Sciatic nerve (tissue), 2 donors: Measurements from ENCODE around the gene TMEM88. TPM values are rescaled to one million over a fixed set of nuclear protein-coding genes. Genes with fewer than 3 reads are reported as not detected.
"Not testable (repeated sequence)": the region's sequence is repeated elsewhere in the genome, so short reads cannot be mapped to it uniquely, and the experiment has no call there.

Experiments
- ATAC-seq: fragments of 200-7000 bp; cut with Tn5 transposase; one replicate; pipeline ENCODE4 v1.9.1; 2020; ENCODE audit warnings: mild to moderate bottlenecking, moderate library complexity
- DNase-seq: peaks from one replicate; pipeline ENCODE4 v3.0.0-alpha.2; 2020; ENCODE audit warnings: low spot score
- intact Hi-C: fragments of 100-400 bp; cut with DNase I; formaldehyde crosslinking; loops from one replicate; pipeline ENCODE4 v1.14.2; 2022
- total RNA-seq: library from RNA; stranded (reverse); fragmentation: NEBNext Ultra II Directional; extraction: Animal tissue kit (Norgen Biotek cat#: 25700); gene quantifications from one replicate; pipeline ENCODE4 v1.2.1, GENCODE V29; 2021
- donor health status: DM: no; HTN: no; CAD: no.
- donor health status: DM: no; HTN: no; CAD: no.

Gene TMEM88
- total RNA-seq, 1 donor from 2014 or later, result 18.5 TPM

DNA sequence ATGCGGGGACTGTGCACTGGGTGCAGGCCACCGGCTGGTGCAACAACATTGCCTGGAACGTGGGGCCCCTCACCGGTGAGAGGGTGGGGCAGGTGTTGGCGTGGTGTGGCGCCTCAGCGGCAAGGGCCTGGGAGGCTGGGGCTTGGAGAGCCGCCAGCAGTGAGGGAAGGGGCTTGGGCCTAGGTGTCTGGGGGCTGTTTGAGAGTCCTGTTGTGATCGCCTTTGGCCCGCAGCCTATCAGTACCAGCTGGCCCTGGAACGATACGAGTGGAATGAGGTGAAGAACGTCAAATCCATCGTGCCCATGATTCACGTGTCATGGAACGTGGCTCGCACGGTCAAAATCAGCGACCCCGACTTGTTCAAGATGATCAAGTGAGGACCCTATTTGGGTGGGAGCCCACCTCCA, 2.6 kb upstream of the TMEM88 start:
- ATAC-seq (no peak), DNase-seq (peak; percentile 73)
- intact Hi-C loops, result loop anchor here (10.0 kb wide), 1 partner anchor 837 kb away; the partner anchor contains the start of gene RNASEK

DNA sequence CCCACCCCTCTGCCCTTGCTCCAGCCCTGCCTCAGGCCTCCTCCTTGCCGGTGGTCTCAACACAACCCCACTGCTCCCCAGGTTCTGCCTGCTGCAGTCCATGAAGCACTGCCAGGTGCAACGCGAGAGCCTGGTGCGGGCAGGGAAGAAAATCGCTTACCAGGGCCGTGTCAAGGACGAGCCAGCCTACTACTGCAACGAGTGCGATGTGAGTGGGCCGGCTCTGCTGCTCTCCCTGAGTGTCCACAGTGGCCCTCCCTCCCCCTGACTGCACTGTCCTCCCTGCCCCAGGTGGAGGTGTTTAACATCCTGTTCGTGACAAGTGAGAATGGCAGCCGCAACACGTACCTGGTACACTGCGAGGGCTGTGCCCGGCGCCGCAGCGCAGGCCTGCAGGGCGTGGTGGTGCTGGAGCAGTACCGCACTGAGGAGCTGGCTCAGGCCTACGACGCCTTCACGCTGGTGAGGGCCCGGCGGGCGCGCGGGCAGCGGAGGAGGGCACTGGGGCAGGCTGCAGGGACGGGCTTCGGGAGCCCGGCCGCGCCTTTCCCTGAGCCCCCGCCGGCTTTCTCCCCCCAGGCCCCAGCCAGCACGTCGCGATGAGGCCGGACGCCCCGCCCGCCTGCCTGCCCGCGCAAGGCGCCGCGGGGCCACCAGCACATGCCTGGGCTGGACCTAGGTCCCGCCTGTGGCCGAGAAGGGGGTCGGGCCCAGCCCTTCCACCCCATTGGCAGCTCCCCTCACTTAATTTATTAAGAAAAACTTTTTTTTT, 1.8 kb upstream of the TMEM88 start:
- no peak for ATAC-seq
- intact Hi-C loops, result loop anchor here (10.0 kb wide), 1 partner anchor 838 kb away; the partner anchor contains the start of gene RNASEK
- DNase-seq, result no peak

DNA sequence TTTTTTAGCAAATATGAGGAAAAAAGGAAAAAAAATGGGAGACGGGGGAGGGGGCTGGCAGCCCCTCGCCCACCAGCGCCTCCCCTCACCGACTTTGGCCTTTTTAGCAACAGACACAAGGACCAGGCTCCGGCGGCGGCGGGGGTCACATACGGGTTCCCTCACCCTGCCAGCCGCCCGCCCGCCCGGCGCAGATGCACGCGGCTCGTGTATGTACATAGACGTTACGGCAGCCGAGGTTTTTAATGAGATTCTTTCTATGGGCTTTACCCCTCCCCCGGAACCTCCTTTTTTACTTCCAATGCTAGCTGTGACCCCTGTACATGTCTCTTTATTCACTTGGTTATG, 1.2 kb upstream of the TMEM88 start:
- intact Hi-C loops, result loop anchor here (10.0 kb wide), 1 partner anchor 839 kb away; the partner anchor contains the start of gene RNASEK
- no peak for DNase-seq

DNA sequence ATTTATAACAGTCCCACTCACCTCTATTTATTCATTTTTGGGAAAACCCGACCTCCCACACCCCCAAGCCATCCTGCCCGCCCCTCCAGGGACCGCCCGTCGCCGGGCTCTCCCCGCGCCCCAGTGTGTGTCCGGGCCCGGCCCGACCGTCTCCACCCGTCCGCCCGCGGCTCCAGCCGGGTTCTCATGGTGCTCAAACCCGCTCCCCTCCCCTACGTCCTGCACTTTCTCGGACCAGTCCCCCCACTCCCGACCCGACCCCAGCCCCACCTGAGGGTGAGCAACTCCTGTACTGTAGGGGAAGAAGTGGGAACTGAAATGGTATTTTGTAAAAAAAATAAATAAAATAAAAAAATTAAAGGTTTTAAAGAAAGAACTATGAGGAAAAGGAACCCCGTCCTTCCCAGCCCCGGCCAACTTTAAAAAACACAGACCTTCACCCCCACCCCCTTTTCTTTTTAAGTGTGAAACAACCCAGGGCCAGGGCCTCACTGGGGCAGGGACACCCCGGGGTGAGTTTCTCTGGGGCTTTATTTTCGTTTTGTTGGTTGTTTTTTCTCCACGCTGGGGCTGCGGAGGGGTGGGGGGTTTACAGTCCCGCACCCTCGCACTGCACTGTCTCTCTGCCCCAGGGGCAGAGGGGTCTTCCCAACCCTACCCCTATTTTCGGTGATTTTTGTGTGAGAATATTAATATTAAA, 638 bp upstream of the TMEM88 start:
- ATAC-seq (no peak), DNase-seq (no peak)
- intact Hi-C loops, result loop anchor here (10.0 kb wide), 1 partner anchor 839 kb away; the partner anchor contains the start of gene RNASEK

More for the DNA sequence above, 1.2 kb upstream of the TMEM88 start:
- ATAC-seq, result no peak

DNA sequence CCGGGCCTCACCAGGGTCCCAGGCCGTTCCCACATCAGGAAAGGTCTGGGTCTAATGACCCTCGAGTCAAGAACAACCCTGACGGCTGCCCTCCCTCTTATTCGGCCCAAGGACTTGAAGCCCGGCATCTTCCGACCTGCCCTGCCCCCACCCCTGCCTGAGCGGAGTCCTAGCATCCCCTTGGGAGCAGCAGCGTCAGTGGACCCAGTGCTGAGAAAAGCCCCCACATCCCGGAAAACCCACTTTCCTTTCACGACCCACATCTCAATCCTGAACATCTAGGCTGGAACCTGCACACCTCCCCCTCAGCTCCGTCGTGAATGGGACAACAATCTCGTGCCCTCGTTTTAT, 769 bp downstream of the TMEM88 start:
- intact Hi-C loops, result loop anchor here (10.0 kb wide), 1 partner anchor 841 kb away; the partner anchor contains the start of gene RNASEK
- ATAC-seq (no peak), DNase-seq (peak; percentile 78)

DNA sequence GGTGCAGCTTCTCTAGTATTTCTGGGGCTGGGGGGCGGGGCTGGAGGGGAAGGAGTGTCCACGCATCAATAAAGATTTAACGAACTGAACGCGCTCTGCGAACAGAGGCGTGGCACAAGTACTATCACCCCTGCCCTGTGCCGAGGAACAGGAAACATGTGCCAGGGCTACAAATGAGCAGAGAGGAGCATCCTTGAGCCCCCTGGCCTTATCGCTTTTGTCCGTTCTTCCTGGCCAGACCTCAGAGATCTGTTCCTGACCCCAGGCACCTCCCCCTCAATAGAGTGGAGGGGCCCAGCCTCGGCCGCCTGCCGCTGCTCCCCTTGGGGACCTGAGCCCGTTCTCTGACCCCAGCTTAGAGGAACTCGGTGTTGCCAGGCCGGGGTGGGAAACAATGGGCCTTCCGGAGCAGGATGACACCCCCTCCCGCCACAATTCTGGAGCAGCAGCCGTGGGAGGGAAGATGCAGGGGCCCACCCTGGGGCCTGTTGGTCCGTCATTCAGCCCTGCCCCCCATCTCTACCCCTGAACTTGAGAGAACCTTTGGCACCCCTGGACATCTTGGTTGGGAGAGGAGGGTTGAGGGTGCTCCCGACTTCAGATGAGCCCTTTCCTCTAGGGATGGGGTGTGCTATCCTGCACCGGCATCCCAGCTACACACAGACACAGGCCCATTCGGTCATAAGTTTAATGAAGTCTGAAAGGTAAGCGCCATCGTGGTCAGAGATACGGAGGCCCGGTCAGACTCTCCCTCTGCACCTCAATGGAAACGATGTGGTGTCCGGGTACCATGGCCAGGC, 1.3 kb downstream of the TMEM88 start:
- DNase-seq (peak; percentile 78), ATAC-seq (peak; percentile 4)
- intact Hi-C loops, result loop anchor here (10.0 kb wide), 1 partner anchor 841 kb away; the partner anchor contains the start of gene RNASEK

DNA sequence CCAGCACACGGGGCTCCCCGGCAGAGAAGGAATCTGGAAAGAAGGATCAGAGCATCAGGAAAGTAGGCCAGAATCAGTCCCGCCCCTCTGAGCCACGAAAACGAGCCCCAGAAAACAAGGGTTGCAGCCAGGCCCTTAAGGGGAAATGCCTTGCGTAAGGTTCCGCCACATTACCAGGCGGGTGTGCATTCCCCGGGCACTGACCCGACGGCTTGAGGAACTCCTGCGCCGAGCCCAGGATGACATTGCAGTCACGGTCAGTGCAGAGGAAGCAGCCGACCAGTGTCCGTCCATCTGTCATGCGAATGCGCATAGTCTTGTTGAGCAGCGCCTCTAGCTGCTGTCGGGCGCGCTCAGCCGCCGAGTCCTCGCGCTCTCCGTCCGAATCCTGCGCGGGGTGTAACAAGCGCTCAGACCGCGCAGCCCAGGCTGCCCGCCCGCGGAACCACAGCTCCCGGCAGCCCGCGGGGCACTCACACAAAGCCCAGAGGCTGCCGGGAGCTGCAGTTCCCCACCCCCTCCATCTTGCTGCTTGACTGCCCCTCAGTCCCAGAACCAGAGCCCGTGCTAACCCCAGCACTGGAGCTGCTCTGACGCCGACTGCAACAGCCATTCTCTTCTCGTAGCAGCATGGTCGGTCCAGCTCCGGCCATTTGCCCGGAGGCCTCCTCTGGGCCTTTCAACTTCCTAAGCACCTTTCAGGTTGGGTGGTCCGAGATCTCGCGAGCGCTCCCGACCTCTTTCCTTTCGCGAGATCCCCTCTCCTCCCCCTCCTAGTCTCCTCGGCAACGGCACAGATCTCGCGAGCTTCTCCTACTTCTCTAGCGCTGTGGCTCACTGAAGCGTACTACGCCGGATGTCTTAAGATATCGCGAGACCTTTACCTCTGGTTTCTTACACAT, 2.2 kb downstream of the TMEM88 start, which contains the start of gene NAA38:
NAA38 (minus strand) TSS at position 749 of the 902 bp plus-strand sequence; CDS start at position 653, 96 bp downstream.
- ATAC-seq (peak; percentile 94), DNase-seq (peak; percentile 97)
- intact Hi-C loops, result loop anchor here (10.0 kb wide), 1 partner anchor 842 kb away; the partner anchor contains the start of gene RNASEK

DNA sequence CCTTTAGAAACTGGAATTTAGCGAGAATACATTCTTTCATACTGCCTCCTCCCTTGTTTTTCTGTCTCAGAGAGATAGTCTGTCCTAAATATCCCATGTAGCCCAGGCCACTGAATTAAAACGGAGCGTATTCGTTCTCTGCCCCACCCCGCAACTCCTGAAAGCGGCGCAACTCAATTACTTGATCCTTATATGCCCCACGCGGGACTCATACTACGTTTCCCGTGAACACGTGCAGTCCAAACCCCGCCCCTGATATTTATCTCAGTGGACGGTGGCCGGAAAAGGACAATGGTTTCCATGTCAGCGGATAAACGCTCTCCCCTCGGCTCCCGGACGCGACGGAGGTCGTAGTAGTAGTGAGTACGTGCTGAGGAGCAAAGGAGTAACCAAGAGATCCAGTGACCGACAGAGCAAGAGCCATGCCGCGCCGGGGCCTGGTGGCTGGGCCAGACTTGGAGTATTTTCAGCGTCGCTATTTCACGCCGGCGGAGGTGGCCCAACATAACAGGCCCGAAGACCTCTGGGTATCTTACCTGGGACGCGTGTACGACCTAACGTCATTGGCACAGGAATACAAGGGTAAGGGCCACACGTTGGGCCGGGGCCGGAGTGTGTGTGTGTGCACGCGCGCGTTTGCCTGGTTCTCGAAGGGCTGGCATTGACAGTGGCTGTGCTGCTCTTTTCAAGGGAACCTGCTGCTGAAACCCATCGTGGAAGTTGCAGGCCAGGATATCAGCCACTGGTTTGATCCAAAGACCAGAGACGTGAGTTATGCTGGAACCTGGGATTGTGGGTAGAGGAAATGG, 3.1 kb downstream of the TMEM88 start, which contains the start of gene CYB5D1:
CYB5D1 (plus strand) TSS at position 291 of the 809 bp plus-strand sequence; CDS start at position 423, 132 bp downstream.
- intact Hi-C loops, result loop anchor here (10.0 kb wide), 1 partner anchor 843 kb away; the partner anchor contains the start of gene RNASEK
- peak; percentile 94 for DNase-seq
- ATAC-seq, result peak; percentile 81

DNA sequence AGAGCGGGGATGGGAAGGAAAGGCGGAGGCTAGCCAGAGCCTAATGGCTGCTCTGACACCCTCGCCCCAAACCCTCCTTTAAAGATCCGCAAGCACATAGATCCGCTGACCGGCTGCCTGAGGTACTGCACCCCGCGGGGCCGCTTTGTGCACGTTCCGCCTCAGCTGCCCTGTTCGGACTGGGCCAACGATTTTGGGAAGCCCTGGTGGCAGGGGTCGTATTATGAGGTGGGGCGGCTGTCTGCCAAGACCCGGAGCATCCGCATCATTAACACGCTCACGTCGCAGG, 3.6 kb downstream of the TMEM88 start:
- intact Hi-C loops, result loop anchor here (10.0 kb wide), 1 partner anchor 844 kb away; the partner anchor contains the start of gene RNASEK
- DNase-seq (peak; percentile 72), ATAC-seq (no peak)

DNA sequence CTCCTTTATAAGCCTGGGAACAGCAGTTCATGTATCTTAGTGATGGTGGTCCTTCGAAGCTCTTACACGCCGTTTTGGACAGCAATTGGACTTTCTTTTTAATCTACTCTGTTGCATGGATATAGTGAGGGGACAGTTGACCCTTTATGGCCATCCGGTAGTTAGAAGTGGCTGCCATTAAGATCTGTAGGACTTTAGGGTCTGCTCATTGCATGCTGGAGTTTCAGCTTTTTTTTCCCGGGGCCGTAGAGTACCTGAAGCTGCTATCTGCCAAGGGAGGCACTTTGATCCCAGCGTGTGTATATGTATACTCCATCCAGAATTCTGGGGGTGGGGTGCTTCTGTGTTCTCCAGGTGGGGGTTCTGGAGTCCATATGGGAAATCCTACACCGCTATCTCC, 4.2 kb downstream of the TMEM88 start:
- intact Hi-C loops, result loop anchor here (10.0 kb wide), 1 partner anchor 844 kb away; the partner anchor contains the start of gene RNASEK
- no peak for DNase-seq
- no peak for ATAC-seq

DNA sequence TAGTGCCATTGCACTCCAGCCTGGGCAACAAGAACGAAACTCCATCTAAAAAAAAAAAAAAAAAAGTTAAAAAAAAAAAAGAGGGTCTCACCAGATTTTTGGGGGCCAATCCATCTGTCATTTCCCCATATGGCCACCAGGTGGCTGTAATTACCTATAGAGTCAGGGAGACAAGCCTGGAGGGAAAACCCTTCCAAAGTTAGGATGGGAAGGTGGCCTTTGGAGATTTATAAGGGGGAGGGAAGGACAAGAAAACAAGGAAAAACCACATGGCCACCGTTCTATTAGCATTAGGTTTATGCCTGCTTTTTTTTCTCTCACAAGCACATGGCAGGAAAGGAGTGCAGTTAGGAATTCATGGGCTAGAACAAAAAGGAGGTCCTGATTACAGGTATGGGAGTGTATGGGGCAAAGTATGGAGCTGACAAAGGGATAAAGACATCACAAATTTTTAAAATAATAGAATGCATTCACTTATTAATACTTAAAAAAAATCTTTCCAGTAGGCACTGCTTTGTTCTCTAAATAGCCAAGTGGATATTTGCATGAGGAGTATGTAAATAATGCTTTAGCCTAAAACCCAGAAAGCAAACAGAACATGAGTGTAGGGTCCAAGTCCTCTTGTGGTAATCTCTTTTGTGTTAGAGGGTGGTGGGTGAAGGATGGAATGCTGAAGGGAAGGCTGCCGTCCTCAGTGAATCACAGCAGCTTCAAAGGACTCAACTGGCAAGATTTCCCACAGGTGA, 8.0 kb downstream of the TMEM88 start:
- intact Hi-C loops, result loop anchor here (10.0 kb wide), 1 partner anchor 122 kb away; no protein-coding TSS in a partner anchor
- ATAC-seq (no peak), DNase-seq (peak; percentile 75)

DNA sequence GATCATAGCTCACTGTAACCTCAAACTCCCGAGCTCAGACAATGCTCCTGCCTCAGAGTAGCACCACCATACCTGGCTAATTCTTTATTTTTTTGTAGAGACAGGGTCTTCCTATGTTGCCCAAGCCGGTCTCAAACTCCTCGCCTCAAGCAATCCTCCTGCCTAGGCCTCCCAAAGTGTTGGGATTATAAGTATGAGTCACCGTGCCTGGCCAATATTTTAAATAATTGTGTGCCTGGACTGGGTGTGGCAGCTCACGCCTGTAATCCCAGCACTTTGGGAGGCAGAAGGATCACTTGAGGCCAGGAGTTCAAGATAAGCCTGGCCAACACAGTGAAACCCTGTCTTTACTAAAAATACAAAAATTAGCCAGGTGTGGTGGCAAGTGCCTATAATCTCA, 9.5 kb downstream of the TMEM88 start:
- intact Hi-C loops, result loop anchor here (10.0 kb wide), 1 partner anchor 120 kb away; no protein-coding TSS in a partner anchor
- DNase-seq, ATAC-seq: not testable (repeated sequence)

DNA sequence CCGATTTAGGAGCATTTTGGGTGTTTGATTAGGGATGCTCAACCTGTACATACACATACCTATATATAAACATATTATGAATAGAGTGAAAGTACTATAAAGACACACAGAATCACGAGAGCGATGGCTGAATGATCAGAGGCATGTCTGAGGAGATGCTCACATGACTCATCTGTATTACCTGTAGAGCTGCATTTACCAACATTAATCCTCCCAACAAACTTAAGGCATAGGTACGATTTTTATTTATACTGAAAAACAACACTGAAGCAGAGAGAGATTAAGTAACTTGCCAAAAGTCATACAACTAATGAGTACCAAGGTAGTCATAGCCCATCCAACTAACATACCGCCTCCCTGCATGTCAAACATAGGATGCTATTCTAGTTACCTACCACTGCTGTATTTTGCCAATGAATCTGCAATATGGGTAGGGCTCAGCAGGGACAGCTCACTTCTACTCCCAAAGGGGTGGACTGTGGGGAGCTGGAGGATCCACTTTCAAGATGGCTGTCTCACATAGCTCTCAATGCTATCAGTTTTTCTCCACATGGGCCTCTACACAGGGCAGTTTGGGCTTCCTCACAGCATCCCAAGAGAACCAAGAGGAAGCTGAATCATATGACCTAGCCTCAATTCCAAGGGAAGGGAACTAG, 10.3 kb downstream of the TMEM88 start:
- DNase-seq (no peak), ATAC-seq (no peak)
- intact Hi-C loops, result loop anchor here (10.0 kb wide), 1 partner anchor 120 kb away; no protein-coding TSS in a partner anchor

DNA sequence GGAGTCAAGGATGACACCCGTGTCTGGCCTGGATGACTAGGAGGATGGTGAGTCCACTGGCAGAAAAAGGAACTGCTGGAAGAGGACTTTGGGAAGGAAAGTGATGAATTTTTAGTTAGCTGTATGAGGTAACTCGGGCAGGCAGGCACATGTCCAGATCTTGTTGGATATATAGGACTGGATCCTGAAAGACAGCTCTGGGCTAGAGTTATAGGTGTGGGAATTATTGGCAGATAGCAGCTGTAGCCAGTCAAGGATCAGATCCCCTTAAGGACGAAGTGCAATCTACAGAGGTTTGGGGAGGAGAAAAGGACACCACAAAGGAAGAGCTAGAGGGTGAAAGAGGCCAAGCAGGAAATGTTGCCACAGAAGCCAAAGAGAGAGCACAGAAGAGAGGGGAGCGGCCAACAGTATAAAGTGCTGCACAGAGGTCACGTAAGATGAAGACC, 13.0 kb downstream of the TMEM88 start:
- DNase-seq, result no peak
- intact Hi-C loops, result loop anchor here (10.0 kb wide), 1 partner anchor 117 kb away; no protein-coding TSS in a partner anchor
- no peak for ATAC-seq

DNA sequence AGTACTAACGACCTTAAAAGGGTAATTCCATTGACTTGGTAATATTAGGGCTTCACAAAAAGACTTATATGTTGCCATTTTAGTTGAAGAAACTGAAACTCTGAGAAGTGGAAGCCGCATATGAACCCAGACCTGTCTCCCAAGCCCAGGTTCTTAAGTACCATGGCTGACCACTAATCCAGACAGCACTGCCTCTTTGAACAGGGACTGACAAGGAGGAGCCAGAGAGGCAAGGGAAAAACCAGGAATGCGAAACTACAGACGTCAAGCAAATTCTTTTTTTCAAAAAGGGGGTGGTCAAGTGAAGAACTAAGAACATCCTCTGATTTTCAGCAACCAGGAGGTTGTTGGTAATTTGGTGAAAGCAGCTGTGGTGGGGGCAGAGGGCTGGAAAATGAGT, 18.2 kb downstream of the TMEM88 start:
- no peak for ATAC-seq
- intact Hi-C loops, result no loop called here
- DNase-seq, result no peak
